ENCODE measurements around the gene BLNK. TPM values are rescaled to one million over a fixed set of nuclear protein-coding genes. Genes with fewer than 3 reads are reported as not detected.
"Not testable (repeated sequence)": the region's sequence is repeated elsewhere in the genome, so short reads cannot be mapped to it uniquely, and the experiment has no call there.

BLNK gene
- total and polyA plus RNA-seq, 7 donors = 0.15 to 3.7 (median 1.1) TPM

GRCh38 chr10:96311180-96311715, 39.9 kb upstream of the BLNK start:
- TF ChIP-seq, protein P1, sequence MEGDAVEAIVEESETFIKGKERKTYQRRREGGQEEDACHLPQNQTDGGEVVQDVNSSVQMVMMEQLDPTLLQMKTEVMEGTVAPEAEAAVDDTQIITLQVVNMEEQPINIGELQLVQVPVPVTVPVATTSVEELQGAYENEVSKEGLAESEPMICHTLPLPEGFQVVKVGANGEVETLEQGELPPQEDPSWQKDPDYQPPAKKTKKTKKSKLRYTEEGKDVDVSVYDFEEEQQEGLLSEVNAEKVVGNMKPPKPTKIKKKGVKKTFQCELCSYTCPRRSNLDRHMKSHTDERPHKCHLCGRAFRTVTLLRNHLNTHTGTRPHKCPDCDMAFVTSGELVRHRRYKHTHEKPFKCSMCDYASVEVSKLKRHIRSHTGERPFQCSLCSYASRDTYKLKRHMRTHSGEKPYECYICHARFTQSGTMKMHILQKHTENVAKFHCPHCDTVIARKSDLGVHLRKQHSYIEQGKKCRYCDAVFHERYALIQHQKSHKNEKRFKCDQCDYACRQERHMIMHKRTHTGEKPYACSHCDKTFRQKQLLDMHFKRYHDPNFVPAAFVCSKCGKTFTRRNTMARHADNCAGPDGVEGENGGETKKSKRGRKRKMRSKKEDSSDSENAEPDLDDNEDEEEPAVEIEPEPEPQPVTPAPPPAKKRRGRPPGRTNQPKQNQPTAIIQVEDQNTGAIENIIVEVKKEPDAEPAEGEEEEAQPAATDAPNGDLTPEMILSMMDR (IDR thresholded peaks at IDR 0.05) = no peak

GRCh38 chr10:96310321-96310669, 38.9 kb upstream of the BLNK start:
- no peaks in the 10 kb centered on the region for H3K9me3 ChIP-seq
- H3K27ac ChIP-seq = no peak overlapping the region
- H3K27me3 ChIP-seq (ENCODE audit: insufficient read depth in 3 of 3, low read length in 2 of 3) = peaks cover 0 to 3% (median 3%) of the 10 kb centered on the region in 3 donors
- TF ChIP-seq, protein P1 (IDR thresholded peaks at IDR 0.05) = no peak
- ATAC-seq (no peak), DNase-seq (no peak)
- H3K4me1 ChIP-seq = no peaks in the 10 kb centered on the region
- H3K36me3 ChIP-seq (ENCODE audit: insufficient read depth in 1 of 2, low read depth in 1 of 2) = no peaks in the 10 kb centered on the region
- 32 to 47% (median 46%) methylated on average over 1 of the region's 1 CpG for WGBS, 3 donors
- intact Hi-C loops (cut with DNase I) = no loop called here
- no peak overlapping the region for H3K4me3 ChIP-seq

More at GRCh38 chr10:96311180-96311715, 39.9 kb upstream of the BLNK start:
- Histone ChIP-seq H3K27ac (no peak overlapping the region), H3K27me3 (ENCODE audit: insufficient read depth in 3 of 3, low read length in 2 of 3) (peaks cover 0 to 12% (median 3%) of the 10 kb centered on the region in 3 donors), H3K9me3 (no peaks in the 10 kb centered on the region), H3K4me3 (no peak overlapping the region), H3K36me3 (ENCODE audit: insufficient read depth in 1 of 2, low read depth in 1 of 2) (no peaks in the 10 kb centered on the region), H3K4me1 (no peaks in the 10 kb centered on the region)
- 73 to 79% (median 77%) methylated on average over 3 of the region's 3 CpGs for WGBS, 3 donors
- ATAC-seq (no peak), DNase-seq (no peak)
- intact Hi-C loops (cut with DNase I) = no loop called here

GRCh38 chr10:96309628-96310320, 38.4 kb upstream of the BLNK start:
- Histone ChIP-seq H3K27me3 (ENCODE audit: insufficient read depth in 3 of 3, low read length in 2 of 3) (peaks cover 0 to 3% (median 0%) of the 10 kb centered on the region in 3 donors), H3K4me3 (no peak overlapping the region), H3K36me3 (ENCODE audit: insufficient read depth in 1 of 2, low read depth in 1 of 2) (no peaks in the 10 kb centered on the region), H3K4me1 (no peaks in the 10 kb centered on the region), H3K9me3 (no peaks in the 10 kb centered on the region), H3K27ac (no peak overlapping the region)
- 65 to 73% (median 72%) methylated on average over 3 of the region's 3 CpGs for WGBS, 3 donors
- intact Hi-C loops (cut with DNase I) = no loop called here
- TF ChIP-seq, protein P1 (IDR thresholded peaks at IDR 0.05) = no peak
- no peak for DNase-seq
- ATAC-seq = no peak

DNA sequence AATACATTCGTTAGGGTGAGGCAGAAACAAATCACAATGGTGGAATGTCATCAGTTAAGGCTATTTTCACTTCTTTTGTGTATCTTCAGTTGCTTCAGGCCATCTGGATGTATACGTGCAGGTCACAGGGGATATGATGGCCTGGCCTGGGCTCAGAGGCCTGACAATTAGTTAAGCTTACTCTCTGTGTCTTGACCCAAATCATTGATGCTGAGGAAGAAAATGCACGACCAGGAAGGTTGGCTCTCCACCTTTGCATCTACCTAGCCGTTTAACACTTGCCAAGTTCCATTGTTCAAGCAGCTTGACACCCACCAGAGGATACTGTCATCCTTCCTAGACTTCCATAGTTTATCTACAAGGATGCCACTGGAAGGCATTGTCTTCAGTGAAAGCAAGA, 37.5 kb upstream of the BLNK start:
- WGBS, 3 donors = 64 to 70% (median 68%) methylated on average over 4 of the region's 4 CpGs
- H3K27ac ChIP-seq; intact Hi-C loops (cut with DNase I); H3K4me1 ChIP-seq; H3K9me3 ChIP-seq; ATAC-seq; H3K27me3 ChIP-seq (ENCODE audit: insufficient read depth in 3 of 3, low read length in 2 of 3); H3K36me3 ChIP-seq (ENCODE audit: insufficient read depth in 1 of 2, low read depth in 1 of 2); DNase-seq; H3K4me3 ChIP-seq: not testable (repeated sequence)

DNA sequence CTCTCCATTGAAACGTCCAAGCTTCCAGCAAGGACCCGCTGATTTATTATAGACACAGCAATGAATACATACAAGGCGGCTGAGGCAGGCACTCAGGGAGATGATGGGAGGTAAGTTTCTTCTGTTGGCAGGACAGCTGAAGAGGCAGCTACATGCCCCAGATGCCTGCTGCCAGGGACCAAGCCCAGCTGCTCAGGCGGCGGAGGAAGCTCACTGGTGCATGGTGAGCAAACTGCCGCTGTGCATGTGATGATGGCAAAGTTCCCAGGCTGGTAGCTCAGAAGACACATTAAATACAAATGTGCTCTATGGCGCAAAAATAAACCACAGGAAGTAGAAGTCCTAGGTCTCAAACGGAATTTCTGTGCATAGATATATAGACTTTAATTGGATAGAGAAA, 35.1 kb upstream of the BLNK start:
- WGBS, 3 donors = 30 to 40% (median 31%) methylated on average over 8 of the region's 8 CpGs
- Histone ChIP-seq H3K27ac (no peak overlapping the region), H3K36me3 (ENCODE audit: insufficient read depth in 1 of 2, low read depth in 1 of 2) (no peaks in the 10 kb centered on the region), H3K4me3 (no peak overlapping the region), H3K4me1 (no peaks in the 10 kb centered on the region), H3K9me3 (no peaks in the 10 kb centered on the region), H3K27me3 (ENCODE audit: insufficient read depth in 3 of 3, low read length in 2 of 3) (peaks cover 0 to 3% (median 2%) of the 10 kb centered on the region in 3 donors)
- DNase-seq (peak; percentile 29 to 73), ATAC-seq (peak; percentile 44 to 80 (median 63))
- intact Hi-C loops (cut with DNase I) = no loop called here
- TF ChIP-seq, protein P1 (IDR thresholded peaks at IDR 0.05) = no peak

Measured in psoas muscle (tissue), 8 donors.